Islet precursor cell (in vitro differentiated cells): ENCODE measurements around the gene ATP1A4.
"Not testable (repeated sequence)": the region's sequence is repeated elsewhere in the genome, so short reads cannot be mapped to it uniquely, and the experiment has no call there.

Experiments
- DNase-seq: peaks from one replicate; pipeline ENCODE4 v3.0.0-alpha.2; 2018

ATP1A4 gene

GRCh38 chr1:160151303-160151702, at the start of gene ATP1A4:
Gene ATP1A4 (plus strand): TSS chr1:160151603. CDS start chr1:160152041, 438 bp downstream.
- DNase-seq: no peak

DNA sequence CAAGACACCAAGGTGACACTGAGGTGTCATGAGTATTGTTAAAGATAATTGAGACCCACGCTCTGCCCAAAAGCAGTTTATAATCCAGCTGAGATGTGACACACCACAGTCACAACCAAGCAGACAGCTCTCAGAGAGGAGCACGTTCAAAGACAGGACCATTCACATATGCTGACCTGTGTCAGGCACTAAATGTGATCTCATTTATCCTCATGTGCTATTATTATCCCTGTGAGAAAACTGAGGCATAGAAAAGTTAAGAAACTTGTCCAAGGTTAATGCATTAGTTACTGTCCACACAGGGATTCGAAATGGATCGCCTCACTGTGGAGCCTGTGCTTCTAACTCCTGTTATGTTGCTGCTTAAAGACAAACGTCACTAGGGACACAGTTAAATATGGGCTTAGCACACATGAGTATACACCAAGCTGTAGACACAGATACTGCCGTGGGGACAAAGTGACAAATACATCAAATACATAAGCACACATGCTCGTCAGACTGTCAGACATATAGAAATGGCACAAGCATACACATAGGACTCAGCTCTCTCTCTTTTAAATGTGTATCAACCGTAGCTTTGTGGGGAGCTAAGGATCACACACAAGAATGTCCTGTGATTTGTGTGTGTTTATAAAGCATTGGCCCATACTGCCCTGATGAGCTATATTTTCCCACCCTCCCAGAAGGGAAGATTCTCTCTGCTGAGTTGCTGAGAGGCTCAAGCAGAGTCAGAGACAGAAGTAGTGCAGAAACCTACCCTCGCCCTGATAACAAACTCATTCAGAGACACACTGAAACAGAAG, 49.5 kb upstream of the ATP1A4 start:
- DNase-seq: no peak

DNA sequence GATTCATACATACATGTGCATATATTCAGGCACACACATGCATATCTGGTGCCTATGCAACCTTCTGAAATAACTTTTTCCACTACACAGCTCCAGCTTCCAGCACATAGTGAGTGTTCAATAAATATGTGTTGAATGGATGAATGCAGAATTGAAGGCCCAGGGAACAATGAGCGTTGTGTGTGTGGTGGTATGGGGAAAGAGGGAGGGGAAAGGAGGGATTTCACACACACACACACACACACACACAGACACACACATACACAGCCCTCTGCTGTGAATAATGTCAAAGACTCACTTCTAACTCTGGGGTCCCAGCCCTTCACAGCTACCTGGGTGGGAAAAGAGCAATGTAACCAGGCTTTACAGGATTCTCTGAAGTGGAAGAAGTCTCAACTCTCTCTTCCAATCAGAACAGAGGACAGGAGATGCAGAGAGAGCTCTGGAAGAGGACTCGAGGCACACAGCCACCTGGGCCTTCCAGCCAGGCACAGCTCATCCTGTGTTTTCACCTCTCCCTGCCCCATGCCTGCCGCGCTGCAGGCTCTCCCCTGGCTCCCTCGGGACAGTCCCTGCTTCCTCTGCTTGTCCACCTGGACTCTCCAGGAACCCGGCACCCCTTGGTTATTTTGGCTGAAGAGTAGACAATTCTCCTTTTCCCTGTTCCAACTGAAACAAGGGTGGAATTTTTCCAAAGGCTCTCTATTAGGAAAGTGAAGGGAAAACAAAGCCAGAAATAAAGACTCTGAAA, 47.6 kb upstream of the ATP1A4 start:
- no peak for DNase-seq

DNA sequence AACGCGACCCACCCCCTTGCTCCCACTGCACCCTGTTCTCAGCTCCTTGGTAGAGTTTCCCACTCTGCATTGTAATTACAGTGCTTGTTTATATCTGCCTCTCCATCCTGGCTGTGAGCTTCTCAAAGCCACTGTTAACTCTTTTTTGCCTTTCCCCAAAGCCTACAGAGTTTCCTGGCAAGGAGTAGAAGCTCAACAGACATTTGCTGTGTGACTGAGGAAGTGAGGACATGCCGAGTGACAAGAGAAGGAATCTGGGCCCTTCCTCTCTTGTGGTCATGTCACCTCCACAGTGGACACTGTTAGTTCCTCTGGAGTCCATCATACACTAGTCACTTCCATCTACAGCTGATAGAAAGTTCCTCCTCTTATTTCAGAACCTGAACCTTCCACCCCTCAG, 46.9 kb upstream of the ATP1A4 start:
- no peak for DNase-seq

DNA sequence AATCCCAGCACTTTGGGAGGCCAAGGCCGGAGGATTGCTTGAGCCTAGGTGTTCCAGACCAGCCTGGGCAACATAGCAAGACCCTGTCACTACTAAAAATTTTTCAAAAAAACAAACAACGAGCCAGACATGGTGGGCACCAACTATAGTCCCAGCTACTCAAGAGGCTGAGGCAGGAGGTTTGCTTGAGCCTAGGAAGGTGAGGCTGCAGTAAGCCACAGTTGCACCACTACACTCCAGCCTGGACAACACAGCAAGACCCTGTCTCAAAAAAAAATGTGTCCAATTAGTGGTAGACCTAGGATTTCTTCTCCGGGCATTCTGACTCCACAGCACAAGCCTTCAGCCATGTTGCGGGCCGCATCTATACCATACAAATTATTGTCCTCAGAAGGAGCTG, 46.2 kb upstream of the ATP1A4 start:
- no peak for DNase-seq

GRCh38 chr1:160107512-160107911, 43.9 kb upstream of the ATP1A4 start:
- DNase-seq: no peak

GRCh38 chr1:160108888-160109662, 42.3 kb upstream of the ATP1A4 start:
- no peak for DNase-seq

- no peak for DNase-seq
Observed at GRCh38 chr1:160109686-160110085, 41.7 kb upstream of the ATP1A4 start.

GRCh38 chr1:160111462-160111861, 39.9 kb upstream of the ATP1A4 start:
- DNase-seq: not testable (repeated sequence)

DNA sequence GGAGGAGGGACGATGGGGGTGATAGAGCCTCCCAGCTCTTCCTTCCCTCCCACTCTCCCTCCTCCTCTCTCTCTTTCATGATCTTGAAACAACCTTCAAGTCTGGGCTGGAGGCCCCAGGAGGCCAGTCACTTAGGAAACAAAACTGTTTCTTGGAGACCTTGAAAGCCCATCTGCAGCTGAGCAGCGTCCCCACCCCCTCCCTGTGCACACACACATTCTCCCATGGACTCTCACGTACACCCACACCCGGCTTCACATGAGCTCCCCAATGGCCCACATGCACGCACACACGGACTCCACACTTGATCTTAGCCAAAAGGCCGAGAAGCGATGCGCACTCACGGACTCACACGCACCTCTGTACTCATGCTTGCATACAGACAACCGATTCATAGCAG, 39.0 kb upstream of the ATP1A4 start:
- DNase-seq: no peak

DNA sequence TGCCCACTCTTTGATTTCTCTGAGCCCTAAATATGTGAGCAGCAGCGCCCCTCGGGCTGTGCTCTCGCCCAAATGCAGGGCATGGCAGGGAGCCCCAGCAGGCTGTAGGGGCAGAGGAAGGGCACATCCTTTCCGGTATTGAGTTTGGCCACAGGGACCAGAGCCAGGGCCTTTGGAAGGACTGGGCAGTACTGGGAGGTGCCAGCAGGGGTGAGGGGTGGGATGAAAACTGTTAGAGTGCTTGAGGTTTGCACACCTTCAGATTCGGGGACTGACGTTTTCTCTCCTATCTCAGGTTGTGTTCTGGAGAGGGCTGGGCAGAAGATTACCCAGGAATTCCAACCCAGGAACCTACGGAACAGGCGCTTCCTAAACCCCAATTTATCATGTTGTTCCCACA, 38.0 kb upstream of the ATP1A4 start:
- no peak for DNase-seq

- no peak for DNase-seq
Observed at GRCh38 chr1:160114085-160114484, 37.3 kb upstream of the ATP1A4 start.

DNA sequence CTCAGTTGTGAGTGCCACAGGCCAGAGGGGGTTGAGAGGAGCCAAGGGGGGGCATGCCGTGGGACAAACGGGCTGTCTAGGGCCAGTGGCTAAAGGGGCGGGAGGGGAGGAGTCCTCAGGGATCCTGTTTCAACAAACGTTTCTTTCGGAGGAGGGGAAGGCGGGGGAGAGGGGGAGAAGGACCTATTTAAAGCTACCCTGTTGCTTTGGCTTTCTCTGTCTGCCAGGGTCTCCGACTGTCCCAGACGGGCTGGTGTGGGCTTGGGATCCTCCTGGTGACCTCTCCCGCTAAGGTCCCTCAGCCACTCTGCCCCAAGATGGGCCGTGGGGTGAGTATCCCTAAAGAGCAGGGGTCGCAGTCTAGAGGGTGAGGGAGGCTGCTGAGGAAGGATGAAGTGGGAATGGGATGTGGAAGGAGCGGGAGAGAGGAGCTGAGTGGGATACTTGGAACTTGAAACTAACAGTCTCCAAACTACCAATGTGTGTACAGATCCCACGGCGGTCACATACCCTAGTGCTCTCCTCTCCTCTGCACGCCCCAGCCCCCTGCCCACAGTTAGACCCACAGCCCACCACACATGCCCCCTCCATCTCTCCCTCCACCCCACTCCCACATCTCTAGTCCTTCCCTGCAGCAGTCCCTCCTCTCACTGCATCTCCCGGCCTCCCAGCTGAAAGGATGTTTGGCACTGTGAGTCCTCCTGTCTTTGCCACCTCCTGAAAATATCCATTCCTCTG, 35.7 kb upstream of the ATP1A4 start, which contains the start of gene ATP1A2:
Gene ATP1A2, plus strand, starts transcription at position 215 of the 738 bp plus-strand sequence. Its CDS starts 103 bp downstream, at position 318.
- DNase-seq: peak; percentile 66

GRCh38 chr1:160116283-160117147, 34.9 kb upstream of the ATP1A4 start:
- DNase-seq: no peak

GRCh38 chr1:160117300-160117699, 34.1 kb upstream of the ATP1A4 start:
- no peak for DNase-seq

DNA sequence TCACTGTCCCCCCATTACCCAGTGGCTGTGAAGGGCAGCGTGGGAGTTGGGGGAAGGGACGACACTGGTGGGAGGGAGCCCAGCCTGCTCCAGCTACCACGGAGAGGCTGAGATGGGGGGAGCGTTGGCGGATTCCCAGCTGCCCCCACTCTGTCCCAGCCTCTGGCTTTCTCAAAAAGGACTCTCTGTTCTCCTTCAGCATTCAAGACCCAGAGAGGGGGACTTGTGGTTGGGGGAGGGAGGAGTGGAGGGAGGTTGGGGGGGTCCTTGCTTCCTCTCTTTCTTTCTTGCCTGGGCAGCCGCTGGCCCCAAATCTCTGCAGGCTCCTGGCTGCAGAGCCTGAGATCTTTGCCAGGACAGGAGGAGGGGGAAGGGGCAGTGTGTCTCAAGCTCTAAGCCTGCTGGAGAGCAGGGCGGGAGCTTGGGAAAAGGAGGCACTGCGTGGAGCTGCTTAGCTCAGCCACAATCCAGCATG, 33.7 kb upstream of the ATP1A4 start:
- DNase-seq: no peak

GRCh38 chr1:160118928-160119327, 32.5 kb upstream of the ATP1A4 start:
- no peak for DNase-seq

DNA sequence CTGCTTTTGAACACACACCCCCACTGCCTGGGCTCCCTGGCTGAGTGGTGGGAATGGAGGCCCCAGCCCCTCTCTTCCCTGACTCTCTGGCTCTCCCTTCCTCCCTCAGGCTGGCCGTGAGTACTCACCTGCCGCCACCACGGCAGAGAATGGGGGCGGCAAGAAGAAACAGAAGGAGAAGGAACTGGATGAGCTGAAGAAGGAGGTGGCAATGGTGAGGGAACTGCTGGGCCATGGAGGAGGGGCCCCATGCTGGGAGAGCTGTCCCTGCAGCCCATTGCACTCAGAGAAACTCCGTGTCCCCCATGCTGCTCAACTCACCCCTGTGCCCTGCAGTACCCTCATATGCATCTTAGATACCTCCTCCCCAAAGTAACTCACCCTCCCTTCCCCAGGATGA, 30.6 kb upstream of the ATP1A4 start:
- DNase-seq: no peak

- no peak for DNase-seq
Observed at GRCh38 chr1:160121388-160121787, 30.0 kb upstream of the ATP1A4 start.

DNA sequence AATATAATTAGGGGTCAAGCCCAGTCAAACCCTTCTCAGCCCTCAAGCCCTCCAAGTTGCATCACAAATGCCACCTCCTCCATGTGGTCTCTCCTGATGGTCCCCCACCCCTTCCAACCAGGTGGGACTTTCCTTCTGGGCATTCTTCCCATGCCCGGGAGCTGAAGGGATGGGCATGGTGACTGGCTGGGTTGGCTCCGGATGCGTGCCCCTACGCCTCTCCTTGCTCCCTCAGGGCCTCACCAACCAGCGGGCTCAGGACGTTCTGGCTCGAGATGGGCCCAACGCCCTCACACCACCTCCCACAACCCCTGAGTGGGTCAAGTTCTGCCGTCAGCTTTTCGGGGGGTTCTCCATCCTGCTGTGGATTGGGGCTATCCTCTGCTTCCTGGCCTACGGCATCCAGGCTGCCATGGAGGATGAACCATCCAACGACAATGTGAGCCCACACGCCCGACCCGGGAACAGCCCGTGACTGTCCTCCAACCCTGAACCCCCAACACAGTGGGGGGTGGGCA, 28.4 kb upstream of the ATP1A4 start:
- DNase-seq: no peak

GRCh38 chr1:160123726-160124125, 27.7 kb upstream of the ATP1A4 start:
- DNase-seq: no peak
